AG04450 (cell line): ENCODE data around the gene CMC2. TPM values are rescaled to one million over a fixed set of nuclear protein-coding genes. Genes with fewer than 3 reads are reported as not detected.

Experiments used
- CTCF ChIA-PET: fragments of 300-600, 350-600 bp; formaldehyde crosslinking; extraction: SDS; loops from one replicate; lab custom pipeline; 2022; ENCODE audit warnings: antibody characterized with exemption, inconsistent platforms; lab: Charles Lee
- POLR2A ChIA-PET: fragments of 350-600 bp; formaldehyde crosslinking; extraction: SDS; loops from one replicate; lab custom pipeline; 2021; ENCODE audit warnings: antibody characterized with exemption, inconsistent platforms; lab: Yijun Ruan, JAX
- DNase-seq: peaks from one replicate; pipeline ENCODE4 v3.0.0-alpha.2; 2011; ENCODE audit warnings: low read depth, low spot score
- H3K27ac ChIP-seq: one replicate; pipeline ENCODE4 v1.5.1; 2012; ENCODE audit warnings: low read depth, low read length, control low read depth
- H3K27me3 ChIP-seq: one replicate; pipeline ENCODE4 v1.6.0; 2012; ENCODE audit warnings: low read length; ENCODE audit not compliant: control insufficient read depth, insufficient read depth
- H3K4me3 ChIP-seq: 2 replicates; pipeline ENCODE4 v1.5.1; 2011; ENCODE audit warnings: mild to moderate bottlenecking, low read depth, low read length, control low read depth
- H3K9me3 ChIP-seq: 2 replicates; pipeline ENCODE4 v1.5.1; 2012; ENCODE audit warnings: low read length; ENCODE audit not compliant: control insufficient read depth, insufficient read depth
- polyA plus RNA-seq: library from polyadenylated mRNA; depleted of rRNA; stranded (reverse); fragments of >200 nt; gene quantifications from 2 replicates; pipeline ENCODE4 v1.2.3, GENCODE V29; 2011
- TF ChIP-seq, protein P1 (sequence below): IDR thresholded peaks from 2 replicates; pipeline ENCODE4 v1.5.1; 2011; ENCODE audit warnings: low read depth, low read length, control low read depth, inconsistent platforms

CMC2 gene
- polyA plus RNA-seq, 1 experiment = 85.2 TPM

DNA sequence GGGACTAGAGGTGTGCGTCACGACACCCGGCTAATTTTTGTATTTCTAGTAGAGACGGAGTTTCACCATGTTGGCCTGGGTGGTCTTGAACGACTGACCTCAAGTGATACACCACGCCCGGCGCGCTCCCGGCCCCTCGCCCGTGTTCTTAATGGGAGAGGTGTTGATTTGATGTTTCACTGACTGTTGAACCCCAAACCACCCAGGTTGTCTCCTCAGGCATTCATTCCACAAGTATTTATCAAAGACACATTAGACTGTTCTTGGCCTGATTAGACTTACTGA, 1.8 kb upstream of the CMC2 start:
- peak overlapping the region; percentile 95 for H3K4me3 ChIP-seq
- no peak overlapping the region for H3K27ac ChIP-seq
- ChIA-PET POLR2A (no interaction called here), CTCF (interaction anchor here (0.9 kb wide), 1 partner anchor 27 kb away, joined by 4 read pairs; the partner anchor contains the start of gene ATMIN)
- no peak for DNase-seq
- H3K9me3 ChIP-seq = no peaks in the 10 kb centered on the region
- H3K27me3 ChIP-seq = no peaks in the 10 kb centered on the region
- TF ChIP-seq, protein P1, sequence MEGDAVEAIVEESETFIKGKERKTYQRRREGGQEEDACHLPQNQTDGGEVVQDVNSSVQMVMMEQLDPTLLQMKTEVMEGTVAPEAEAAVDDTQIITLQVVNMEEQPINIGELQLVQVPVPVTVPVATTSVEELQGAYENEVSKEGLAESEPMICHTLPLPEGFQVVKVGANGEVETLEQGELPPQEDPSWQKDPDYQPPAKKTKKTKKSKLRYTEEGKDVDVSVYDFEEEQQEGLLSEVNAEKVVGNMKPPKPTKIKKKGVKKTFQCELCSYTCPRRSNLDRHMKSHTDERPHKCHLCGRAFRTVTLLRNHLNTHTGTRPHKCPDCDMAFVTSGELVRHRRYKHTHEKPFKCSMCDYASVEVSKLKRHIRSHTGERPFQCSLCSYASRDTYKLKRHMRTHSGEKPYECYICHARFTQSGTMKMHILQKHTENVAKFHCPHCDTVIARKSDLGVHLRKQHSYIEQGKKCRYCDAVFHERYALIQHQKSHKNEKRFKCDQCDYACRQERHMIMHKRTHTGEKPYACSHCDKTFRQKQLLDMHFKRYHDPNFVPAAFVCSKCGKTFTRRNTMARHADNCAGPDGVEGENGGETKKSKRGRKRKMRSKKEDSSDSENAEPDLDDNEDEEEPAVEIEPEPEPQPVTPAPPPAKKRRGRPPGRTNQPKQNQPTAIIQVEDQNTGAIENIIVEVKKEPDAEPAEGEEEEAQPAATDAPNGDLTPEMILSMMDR = no peak

DNA sequence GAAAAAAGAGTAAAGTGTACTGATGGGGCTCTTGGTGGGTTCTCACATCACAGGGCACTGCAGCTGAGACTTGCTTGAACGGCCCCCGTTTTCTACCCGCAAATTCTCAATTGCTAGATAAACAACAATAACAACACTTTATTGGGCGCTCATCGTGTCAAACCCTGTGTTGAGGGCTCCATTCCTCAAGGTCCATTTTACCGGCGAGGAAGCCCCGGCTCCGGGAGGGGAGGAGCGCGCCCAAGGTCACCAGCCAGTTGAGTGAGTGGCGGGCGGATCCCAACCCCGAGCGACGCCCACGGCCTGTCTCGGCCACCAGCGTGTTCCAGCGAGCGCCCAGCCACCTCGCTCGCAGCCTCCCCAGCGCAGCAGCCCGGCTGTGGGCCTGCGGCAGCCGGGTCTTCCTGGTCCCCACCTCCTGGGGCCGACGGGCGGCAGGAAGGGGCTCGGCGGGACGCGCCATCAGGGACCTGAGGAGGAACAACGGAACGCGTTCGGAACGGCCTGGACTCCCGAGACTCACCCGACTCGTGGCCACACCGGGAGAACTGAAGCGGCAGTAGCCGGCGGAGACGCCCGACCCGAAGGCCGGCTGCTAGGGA, 373 bp downstream of the CMC2 start:
- ChIA-PET POLR2A (interaction anchor here (0.6 to 1.4 kb wide), 5 partner anchors 12 to 75 kb away, joined by 3 to 14 read pairs (median 4); partner anchors contain the start of gene C16orf46), CTCF (no interaction called here)
- peak overlapping the region; percentile 98 for H3K27ac ChIP-seq
- no peaks in the 10 kb centered on the region for H3K9me3 ChIP-seq
- DNase-seq = no peak
- TF ChIP-seq, protein P1 = no peak
- no peaks in the 10 kb centered on the region for H3K27me3 ChIP-seq
- H3K4me3 ChIP-seq = peak overlapping the region; percentile 95

DNA sequence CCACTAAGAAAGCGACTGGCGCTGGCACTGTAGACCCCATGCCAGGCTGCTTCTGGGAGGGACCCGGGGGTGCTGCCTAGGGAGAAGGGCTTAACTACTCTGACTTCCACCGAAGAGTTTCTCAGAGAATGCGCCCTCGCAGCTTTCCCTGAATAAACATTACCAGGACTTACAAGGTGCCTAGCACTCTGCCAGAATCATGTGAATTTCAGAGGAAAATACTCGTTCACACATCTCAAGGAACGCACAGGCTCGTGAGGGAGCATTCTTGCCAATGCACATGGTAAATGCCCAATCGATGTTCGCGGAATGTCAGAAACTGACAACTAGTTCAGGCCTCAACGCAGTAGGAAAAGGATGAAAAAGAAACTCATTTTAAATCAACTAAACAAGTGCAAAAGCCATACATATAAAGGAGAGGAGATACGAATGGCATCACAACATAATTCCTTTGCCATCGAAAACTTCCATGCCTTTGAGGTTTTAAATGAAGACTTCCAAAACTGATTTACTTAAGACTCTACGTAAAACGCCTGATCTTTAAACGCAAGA, 999 bp downstream of the CMC2 start:
- Histone ChIP-seq H3K27me3 (no peaks in the 10 kb centered on the region), H3K9me3 (no peaks in the 10 kb centered on the region), H3K4me3 (peak overlapping the region; percentile 95), H3K27ac (peak overlapping the region; percentile 47)
- ChIA-PET CTCF (interaction anchor here (1.5 to 5.7 kb wide), 5 partner anchors 15 to 731 kb away, joined by 4 to 120 read pairs (median 12); partner anchors contain the start of gene ATMIN), POLR2A (interaction anchor here (0.5 kb wide), 1 partner anchor 84 kb away, joined by 4 read pairs; no protein-coding TSS in a partner anchor)
- DNase-seq = no peak
- TF ChIP-seq, protein P1 = no peak

DNA sequence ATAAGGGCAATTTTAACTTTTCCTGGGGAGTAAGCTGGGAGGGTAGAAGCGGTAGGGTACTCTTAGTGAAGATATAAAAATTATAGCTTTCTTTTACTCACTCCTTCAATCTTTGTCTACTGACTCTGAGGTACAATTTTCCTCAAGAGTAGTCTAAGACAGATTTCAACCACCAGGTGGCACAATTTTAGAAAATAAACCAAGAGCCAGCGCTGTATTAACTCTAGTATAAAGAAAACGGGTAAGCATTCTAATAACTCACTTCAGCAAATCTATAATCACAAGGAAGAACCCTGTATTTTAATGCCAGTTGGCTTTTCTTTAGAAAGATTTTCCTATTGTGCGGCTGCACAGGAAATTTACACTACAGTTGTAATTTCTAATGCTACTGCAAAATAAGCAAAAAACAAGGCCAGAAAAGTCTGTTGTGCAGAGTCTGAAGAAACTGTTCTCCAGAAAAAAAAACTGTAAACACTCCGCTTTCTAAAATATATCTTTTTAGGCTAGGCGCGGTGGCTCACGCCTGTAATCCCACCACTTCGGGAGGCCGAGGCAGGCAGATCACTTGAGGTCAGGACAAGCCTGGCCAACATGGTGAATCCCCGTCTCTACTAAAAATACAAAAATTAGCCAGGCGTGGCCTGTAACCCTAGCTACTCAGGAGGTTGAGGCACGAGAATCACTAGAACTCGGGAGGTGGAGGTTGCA, 1.9 kb downstream of the CMC2 start:
- H3K27ac ChIP-seq = peak overlapping the region; percentile 54
- DNase-seq = peak; percentile 32
- TF ChIP-seq, protein P1 = peak; percentile 62
- peak overlapping the region; percentile 41 for H3K4me3 ChIP-seq
- no peaks in the 10 kb centered on the region for H3K27me3 ChIP-seq
- POLR2A ChIA-PET = no interaction called here
- CTCF ChIA-PET = interaction anchor here (0.6 to 5.7 kb wide), 43 partner anchors 8 to 1041 kb away, joined by 3 to 120 read pairs (median 4); partner anchors contain the start of genes ATMIN, BCO1 and C16orf46
- no peaks in the 10 kb centered on the region for H3K9me3 ChIP-seq
